Kidney tubule cell (primary cell): Measurements from ENCODE around the gene SDHAF2.
"Not testable (repeated sequence)": the region's sequence is repeated elsewhere in the genome, so short reads cannot be mapped to it uniquely, and the experiment has no call there.

Source experiments
- DNase-seq: peaks from one replicate; pipeline ENCODE4 v3.0.0-alpha.2; 2018; ENCODE audit warnings: low spot score

SDHAF2 gene

GRCh38 chr11:61425367-61426131 is 4.4 kb upstream of the SDHAF2 start:
- no peak for DNase-seq

DNA sequence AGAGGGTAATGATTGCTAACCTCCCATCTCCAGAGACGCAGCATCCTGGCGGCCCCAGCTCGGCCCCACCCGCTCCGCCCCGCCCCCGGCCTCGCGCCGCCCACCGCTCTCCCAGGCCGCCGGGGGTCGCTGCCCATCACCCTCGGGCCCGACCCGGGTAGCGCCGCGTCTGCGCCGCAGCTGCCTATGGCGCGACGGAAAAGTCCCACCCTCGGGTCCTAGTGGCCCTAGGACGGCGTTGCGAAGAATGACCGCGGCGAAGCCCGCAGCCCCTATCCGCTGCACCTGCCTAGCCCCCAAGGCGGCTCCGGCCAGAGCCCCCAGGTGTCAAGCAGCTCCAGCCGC is 606 bp upstream of the SDHAF2 start:
- DNase-seq, result peak; percentile 63

DNA sequence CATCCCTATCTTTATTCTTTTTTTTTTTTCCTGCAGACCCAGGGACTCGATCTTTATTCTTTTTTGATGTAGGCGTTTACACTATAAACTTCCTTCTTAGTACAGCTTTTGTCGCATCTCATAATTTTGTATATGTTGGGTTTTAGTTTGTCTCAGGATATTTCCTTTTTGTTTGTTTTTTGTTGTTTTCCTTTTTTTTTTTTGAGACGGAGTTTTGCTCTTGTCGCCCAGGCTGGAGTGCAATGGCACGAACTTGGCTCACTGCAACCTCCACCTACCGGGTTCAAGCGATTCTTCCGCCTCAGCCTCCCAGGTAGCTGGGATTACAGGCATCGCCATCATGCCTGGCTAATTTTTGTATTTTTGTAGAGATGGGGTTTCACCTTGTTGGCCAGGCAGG is 915 bp downstream of the SDHAF2 start:
- DNase-seq, result not testable (repeated sequence)

- DNase-seq, result no peak
Observed at GRCh38 chr11:61437496-61437895, 7.6 kb downstream of the SDHAF2 start.

DNA sequence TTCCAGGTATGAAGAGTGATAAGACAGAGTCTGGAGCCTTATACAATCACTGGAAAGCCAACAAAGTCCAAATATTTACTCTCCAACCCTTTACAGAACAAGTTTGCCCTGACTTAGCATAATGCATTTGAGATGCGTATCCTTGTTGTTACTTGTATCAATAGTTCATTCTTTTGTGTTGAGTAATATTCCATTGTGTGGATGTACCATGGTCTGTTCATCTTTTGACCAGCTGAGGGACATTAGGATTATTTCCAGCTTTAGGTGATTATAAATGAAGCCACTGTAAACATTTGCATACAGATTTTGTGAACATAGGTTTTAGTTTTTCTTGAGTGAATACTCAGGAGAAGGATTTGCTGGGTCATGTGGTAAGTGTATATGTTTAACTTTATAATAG is 9.7 kb downstream of the SDHAF2 start:
- no peak for DNase-seq

GRCh38 chr11:61442616-61443015 is 12.7 kb downstream of the SDHAF2 start:
- no peak for DNase-seq

- no peak for DNase-seq
Observed at GRCh38 chr11:61445516-61445915, 15.6 kb downstream of the SDHAF2 start.

DNA sequence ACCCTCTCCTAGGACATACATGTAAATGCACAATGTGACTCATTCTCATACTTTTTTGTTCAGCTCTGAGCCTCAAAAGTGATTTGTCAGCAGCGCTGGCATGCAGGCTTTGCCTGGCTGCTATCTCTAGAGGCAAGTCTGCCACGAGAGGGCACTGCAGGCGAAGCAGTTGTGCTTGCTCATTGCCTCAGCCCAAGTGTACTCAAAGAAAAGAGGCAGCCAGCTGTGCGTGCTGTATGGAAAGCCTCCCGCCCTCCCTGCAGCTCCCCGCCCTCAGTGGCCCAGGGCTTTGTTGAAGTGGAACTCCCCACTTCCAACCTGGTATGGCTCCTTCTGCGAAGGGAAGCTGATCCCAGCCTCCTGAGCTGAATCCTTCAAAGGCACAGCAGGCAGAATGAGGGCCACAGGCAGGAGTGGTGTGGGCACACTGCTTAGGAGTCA is 16.3 kb downstream of the SDHAF2 start:
- peak; percentile 93 for DNase-seq

GRCh38 chr11:61447601-61448551 is 18.0 kb downstream of the SDHAF2 start:
- peak; percentile 35 for DNase-seq

DNA sequence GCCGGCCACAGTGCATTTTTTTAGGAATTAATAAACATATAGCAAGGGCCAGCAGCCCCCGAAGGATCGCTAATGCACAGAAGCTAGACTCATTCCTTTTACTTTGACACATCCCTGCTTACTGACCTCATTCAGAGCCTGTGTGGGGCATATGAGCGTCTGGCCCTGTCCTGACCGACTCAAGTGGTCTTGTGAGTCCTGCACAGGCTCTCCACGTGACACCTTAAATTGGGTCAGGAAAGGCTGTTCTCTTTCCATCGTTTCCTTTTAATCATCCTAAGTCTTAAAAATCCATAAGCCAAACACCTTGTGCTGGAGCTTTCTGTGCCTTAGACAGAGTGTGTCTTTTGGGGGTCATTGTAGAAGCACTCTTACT is 18.6 kb downstream of the SDHAF2 start:
- DNase-seq, result no peak

GRCh38 chr11:61452825-61453224 is 22.9 kb downstream of the SDHAF2 start:
- DNase-seq, result no peak

DNA sequence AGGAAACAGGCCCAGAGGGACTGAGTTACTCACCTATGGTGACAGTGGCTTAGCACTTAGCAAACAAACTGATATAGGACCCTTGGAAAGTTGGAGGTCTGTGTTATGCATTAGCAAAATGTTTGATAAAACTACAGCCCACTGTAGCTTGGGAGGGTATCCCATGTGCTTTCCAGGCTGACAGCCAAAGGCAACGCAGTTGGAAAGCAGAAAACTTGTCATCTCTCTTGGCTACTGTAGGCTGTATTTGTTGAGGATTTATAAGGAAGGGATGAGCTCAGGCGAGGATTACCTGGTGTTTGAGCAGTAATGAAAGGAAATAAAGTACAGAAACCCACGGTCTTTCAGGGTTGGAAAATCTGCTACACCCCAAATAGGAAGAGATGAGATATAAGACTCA is 23.8 kb downstream of the SDHAF2 start:
- DNase-seq, result no peak

DNA sequence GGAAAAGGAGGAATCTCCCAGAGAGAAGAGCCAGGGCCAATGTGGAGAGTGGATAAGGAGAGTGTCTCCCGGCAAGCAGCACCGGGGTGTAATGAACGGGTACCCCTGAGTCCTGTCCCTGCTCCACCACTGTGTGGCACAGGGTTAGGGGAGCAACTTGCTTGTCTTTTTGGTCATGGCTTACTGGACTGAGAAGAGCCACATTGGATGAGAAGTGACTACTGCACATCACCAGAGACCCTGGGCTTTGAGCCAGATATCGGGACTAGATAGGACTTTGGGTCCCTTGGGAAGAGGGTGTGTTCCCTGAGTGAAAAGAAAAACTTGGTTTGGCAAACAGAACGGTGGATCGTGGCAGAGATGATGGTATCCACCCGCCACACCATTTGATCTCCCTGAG is 24.6 kb downstream of the SDHAF2 start:
- no peak for DNase-seq

DNA sequence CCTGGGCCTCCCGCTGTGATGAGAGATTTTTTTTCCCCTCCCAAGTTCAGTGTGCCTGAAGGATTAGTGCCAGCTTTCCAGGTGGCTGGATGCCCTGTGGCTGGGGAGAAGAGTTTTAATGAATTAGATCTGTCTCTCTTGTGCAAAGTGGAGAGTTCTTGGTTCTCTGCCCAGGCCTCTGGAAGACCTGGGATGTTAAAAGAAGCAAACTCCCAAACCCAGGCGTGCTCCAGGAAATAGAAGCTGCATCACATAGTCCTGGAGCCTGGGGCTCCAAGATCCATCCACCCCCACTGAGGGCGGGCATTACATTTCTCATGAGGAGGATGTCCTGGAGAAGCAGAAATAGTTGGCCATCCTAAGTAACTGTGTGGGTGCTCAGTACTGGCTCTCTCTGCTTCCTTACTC is 30.6 kb downstream of the SDHAF2 start:
- no peak for DNase-seq

- no peak for DNase-seq
Observed at GRCh38 chr11:61460986-61461385, 31.1 kb downstream of the SDHAF2 start.

DNA sequence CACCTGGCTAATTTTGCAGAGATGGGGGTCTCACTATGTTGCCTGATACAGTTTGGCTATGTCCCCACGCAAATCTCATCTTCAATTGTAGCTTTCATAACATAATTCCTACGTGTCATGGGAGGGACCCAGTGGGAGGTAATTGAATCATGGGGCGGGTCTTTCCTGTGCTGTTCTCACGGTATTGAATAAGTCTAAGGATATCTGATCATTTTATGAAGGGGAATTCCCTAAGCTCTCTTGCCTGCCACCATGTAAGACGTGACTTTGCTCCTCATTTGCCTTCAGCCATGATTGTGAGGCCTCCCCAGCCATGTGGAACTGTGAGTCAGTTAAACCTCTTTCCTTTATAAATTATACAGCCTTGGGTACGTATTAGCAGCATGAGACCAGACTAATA is 37.7 kb downstream of the SDHAF2 start:
- DNase-seq, result peak; percentile 23

GRCh38 chr11:61468002-61468401 is 38.1 kb downstream of the SDHAF2 start:
- no peak for DNase-seq

DNA sequence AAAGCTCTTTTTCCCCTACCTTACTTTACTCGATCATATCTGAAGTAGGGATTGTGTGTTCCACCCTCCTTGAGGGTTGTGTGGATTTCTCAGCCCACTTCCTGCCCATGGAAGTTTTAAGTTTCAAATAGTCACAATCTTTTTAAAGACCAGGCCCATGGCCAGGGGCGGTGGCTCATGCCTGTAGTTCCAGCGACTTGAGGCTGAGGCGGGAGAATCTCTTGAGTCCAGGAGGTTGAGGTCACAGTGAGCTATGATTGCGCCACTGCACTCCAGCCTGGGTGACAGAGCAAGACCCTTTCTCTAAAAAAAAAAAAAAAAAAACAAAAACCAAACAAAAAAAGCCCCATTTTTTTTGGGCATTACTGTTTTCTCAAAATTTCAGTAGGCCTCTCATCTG is 42.4 kb downstream of the SDHAF2 start:
- DNase-seq, result no peak

DNA sequence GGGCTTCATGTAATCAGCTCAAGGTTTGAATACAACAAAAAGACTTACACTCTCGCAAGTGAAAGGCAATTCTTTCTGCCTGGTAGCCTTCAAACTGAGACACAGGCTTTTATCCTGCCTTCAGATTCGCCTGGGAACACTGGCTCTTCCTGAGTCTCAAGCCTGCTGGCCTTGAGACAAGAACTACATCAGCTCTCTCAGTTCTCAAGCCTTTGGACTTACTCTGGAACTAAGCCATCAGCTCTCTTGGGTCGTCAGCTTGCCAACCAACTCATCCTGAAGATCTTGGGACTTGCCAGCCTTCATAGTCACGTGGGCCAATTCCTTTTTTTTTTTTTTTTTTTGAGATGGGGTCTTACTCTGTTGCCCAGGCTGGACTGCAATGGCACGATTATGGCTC is 42.9 kb downstream of the SDHAF2 start:
- DNase-seq, result no peak

DNA sequence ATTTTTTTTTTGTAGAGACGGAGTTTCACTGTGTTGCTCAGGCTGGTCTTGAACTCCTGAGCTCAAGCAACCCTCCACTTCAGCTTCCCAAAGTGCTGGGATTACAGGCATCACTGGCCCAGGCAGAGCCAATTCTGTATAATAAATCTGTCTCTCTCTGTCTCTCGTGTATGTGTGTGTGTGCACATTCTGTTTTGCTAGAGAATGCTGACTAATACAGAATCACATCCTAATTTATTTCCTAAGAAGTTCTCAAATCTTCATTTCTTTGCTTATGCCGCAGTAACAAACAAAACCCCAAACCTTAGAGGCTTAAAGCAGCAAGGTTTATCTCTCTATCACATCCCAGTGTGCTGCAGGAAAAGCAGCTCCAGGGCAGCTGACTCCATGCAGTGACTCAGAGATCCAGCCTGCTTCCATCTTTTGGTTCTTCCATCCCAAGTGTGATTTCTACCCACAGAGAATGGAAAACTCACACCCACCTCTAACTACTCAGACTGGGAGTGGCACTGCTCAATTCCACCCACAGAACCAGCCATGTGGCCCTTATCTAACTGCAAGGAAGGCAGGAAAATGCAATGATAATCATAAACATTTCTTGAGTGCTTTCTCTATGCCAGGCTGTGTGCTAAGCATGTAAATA is 43.6 kb downstream of the SDHAF2 start:
- DNase-seq, result no peak

GRCh38 chr11:61474013-61474643 is 44.2 kb downstream of the SDHAF2 start:
- DNase-seq, result no peak

GRCh38 chr11:61475433-61475832 is 45.5 kb downstream of the SDHAF2 start:
- DNase-seq, result no peak
